GM12864 (cell line): ENCODE measurements around the gene OPCML.

Experiments
- DNase-seq: peaks from one replicate; pipeline ENCODE4 v3.0.0-alpha.2; 2011; ENCODE audit warnings: low read depth
- H3K4me3 ChIP-seq: 2 replicates; pipeline ENCODE4 v1.5.1; 2011; ENCODE audit warnings: mild to moderate bottlenecking, low read depth, low read length, control low read depth
- TF ChIP-seq, protein P1 (sequence below): IDR thresholded peaks from 2 replicates; pipeline ENCODE4 v1.5.1; 2011; ENCODE audit warnings: low read depth, mild to moderate bottlenecking, moderate library complexity, low read length, control low read depth, inconsistent platforms; ENCODE audit errors: missing control alignments

The OPCML gene

DNA sequence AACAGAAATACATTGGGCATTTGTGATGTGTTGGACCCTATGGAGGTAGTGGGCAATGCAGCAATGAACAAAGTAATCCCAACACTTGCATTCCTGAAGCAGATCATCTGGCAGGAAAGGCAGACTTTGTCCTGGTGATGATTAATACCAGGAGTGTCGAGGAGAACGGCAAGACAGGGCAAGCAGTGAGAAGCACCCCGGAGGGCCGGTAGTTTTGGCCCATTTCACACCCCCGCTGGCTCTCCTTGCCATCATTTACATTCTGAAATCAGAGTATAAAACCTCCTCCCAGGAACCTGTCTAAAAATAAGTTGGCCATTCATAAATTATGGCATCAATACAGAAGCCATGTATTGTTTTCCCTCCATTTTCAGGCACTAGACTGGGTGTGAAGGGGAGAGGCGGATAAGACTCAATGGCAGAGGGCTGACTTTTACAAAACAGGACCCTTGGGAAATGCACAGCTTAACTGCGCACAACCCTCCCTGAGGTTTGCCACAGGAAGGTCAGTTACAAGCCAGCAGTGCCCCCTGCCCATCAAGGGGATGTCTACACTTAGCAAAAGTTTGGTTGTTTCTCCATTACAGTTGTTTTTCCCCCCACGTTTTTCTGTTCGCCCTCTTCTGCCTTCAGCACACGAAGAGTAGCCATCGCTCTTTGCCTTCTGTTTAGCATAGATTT is 55.6 kb downstream of the OPCML start:
- DNase-seq, result no peak
- no peak overlapping the region for H3K4me3 ChIP-seq
- TF ChIP-seq, protein P1, sequence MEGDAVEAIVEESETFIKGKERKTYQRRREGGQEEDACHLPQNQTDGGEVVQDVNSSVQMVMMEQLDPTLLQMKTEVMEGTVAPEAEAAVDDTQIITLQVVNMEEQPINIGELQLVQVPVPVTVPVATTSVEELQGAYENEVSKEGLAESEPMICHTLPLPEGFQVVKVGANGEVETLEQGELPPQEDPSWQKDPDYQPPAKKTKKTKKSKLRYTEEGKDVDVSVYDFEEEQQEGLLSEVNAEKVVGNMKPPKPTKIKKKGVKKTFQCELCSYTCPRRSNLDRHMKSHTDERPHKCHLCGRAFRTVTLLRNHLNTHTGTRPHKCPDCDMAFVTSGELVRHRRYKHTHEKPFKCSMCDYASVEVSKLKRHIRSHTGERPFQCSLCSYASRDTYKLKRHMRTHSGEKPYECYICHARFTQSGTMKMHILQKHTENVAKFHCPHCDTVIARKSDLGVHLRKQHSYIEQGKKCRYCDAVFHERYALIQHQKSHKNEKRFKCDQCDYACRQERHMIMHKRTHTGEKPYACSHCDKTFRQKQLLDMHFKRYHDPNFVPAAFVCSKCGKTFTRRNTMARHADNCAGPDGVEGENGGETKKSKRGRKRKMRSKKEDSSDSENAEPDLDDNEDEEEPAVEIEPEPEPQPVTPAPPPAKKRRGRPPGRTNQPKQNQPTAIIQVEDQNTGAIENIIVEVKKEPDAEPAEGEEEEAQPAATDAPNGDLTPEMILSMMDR, result peak; percentile 3

DNA sequence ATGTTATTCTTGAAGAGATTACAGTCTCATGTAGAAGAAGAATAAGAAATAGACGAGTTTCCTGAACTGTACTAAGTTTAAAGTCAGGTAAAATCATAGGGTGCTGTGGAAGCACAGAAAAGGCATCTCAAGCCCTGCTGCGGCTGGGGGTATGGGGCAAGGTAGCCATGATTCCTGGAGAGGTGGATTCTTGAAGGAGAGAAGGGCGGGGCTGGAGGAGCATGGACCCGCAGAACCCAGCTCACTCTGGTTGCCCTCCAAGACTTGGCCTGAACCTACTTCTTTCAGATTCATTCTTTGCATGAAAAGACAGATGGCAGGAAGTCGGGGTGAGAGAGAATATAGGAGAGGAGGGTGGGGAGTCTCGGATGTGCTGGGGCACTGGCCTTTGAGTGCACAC is 57.8 kb downstream of the OPCML start:
- no peak overlapping the region for H3K4me3 ChIP-seq
- no peak for DNase-seq
- TF ChIP-seq, protein P1, result no peak

DNA sequence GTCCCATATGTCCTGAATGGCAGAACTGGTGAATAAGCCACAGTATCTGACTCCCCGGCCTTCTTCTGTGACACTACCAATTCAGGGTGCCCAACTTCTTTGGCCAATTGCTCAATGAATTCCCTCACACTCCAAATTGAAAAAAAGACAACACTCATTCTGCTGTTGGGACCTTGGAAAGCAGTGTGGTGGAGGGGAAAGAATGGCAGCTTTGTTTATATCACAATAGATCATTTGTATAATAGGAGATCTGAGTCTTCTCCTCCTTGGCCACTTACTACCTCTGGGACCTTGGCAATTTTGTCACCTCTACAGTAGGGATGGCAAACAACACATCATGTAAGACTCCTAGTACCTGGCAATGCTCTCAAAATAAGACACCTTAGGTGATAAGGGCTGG is 64.6 kb downstream of the OPCML start:
- TF ChIP-seq, protein P1, result no peak
- H3K4me3 ChIP-seq, result no peak overlapping the region
- no peak for DNase-seq

DNA sequence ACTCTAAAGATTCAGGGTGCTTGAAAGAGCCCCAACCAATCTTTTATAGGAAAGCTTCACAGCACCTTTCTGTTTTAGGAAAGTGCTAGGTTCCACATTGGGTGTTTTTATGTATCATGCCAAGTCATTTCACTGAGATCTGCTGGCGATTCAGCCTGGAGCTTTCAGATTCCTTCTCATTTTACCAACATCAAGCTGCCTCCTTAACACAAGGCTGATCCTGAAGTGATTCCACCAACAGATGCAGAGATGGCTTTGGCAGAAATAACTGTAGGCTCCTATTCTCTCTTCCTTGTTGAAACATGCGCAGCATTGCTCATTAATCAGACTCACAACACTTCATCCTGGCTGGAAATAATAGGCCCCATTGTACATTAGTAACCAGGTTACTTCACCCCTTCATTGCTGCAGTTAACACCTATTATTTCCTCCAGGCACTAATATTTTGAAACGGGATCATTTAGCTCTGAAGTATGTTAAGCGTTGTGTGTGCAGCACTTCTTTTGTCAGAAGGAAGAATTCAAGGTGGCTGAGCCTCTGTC is 89.0 kb downstream of the OPCML start:
- TF ChIP-seq, protein P1, result no peak
- no peak overlapping the region for H3K4me3 ChIP-seq
- DNase-seq, result no peak

DNA sequence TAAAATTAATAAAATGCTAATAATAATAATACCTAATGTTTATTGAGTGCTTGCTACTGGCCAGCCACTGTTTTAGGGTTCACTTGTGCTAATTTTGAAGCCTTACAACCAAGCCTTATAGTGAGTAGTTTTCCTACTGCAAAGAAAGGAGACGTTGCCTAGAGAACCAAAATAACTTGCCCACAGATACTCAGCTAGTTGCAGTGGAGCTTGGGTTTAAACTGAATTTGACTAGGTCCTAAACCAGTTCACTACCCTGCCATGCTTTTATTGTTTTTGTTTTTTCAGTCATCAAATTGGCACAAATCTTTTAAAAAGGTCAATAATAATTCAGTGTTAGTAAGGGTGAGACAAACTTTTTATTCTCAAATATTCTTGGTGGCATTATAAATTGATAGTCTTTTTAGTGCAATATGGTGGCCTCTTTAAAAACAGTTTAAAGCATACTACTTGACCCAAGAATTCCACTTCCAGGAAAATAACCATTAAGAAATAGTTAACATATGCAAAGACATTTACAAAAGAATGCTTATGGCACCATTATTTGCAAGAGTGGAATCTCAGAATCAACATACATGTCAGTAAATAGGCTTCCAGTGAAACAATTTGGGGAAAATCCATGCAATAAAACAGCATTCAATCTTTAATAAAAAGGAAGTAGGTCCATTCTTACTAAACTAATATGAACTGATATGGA is 90.2 kb downstream of the OPCML start:
- TF ChIP-seq, protein P1, result no peak
- no peak overlapping the region for H3K4me3 ChIP-seq
- DNase-seq, result no peak

DNA sequence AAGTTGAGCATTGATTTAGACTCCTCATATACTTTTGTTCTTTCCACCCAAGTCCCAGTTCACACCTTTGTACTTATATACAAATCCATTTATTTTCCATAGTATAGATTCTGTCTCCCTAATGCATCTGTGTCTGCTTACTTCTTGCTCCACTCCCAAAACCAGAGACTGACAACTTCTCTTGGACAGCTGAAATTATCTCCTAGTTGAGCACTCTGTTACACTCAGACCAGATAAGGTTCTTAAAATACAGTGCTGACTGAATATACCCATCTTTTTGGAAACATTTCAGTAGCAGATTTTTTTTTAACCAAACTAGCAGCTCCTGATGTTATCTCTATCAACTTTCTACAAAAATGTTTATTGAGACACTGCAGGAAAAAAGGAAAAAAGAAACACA is 106.3 kb downstream of the OPCML start:
- TF ChIP-seq, protein P1, result no peak
- H3K4me3 ChIP-seq, result no peak overlapping the region
- DNase-seq, result no peak
